Measurements from ENCODE around the gene INSR. TPM values are rescaled to one million over a fixed set of nuclear protein-coding genes. Genes with fewer than 3 reads are reported as not detected.
A peak's percentile ranks its signal among the peaks of the same experiment; 100 is the strongest.

The INSR gene
- total RNA-seq, 4 donors from 2014 or later = 54.0 to 226 (median 71.1) TPM

DNA sequence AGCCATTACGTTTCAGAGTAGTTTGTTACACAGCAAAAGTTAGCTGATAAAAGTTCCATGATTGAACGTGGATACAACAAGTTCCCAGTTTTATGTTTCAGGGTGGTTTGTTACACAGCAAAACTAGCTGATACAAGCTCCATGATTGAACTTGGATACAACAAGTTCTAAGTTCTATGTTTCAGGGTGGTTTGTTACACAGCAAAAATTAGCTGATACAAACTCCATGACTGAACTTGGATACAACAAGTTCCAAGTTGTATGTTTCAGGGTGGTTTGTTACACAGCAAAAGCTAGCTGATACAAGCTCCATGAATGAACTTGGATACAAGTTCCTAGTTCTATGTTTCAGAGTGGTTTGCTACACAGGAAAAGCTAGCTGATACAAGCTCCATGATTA is 47.6 kb downstream of the INSR start:
- Histone ChIP-seq H3K27me3 (no peaks in the 10 kb centered on the region), H3K27ac (no peak overlapping the region), H3K4me3 (no peak overlapping the region), H3K36me3 (no peaks in the 10 kb centered on the region), H3K9me3 (no peaks in the 10 kb centered on the region), H3K4me1 (peaks cover 22 to 36% of the 10 kb centered on the region in 2 donors)
- TF ChIP-seq POLR2A (IDR thresholded peaks at IDR 0.05) = no peak
- TF ChIP-seq, protein P1, sequence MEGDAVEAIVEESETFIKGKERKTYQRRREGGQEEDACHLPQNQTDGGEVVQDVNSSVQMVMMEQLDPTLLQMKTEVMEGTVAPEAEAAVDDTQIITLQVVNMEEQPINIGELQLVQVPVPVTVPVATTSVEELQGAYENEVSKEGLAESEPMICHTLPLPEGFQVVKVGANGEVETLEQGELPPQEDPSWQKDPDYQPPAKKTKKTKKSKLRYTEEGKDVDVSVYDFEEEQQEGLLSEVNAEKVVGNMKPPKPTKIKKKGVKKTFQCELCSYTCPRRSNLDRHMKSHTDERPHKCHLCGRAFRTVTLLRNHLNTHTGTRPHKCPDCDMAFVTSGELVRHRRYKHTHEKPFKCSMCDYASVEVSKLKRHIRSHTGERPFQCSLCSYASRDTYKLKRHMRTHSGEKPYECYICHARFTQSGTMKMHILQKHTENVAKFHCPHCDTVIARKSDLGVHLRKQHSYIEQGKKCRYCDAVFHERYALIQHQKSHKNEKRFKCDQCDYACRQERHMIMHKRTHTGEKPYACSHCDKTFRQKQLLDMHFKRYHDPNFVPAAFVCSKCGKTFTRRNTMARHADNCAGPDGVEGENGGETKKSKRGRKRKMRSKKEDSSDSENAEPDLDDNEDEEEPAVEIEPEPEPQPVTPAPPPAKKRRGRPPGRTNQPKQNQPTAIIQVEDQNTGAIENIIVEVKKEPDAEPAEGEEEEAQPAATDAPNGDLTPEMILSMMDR (IDR thresholded peaks at IDR 0.05 in 4 of 5, conservative IDR thresholded peaks at IDR 0.05 in 1 of 5) = no peak
- ATAC-seq (no peak), DNase-seq (no peak)
- intact Hi-C loops (cut with DNase I; ENCODE audit: low total_unique reads) = loop anchor here (2.0 kb wide), 1 partner anchor 14 kb away; no protein-coding TSS in a partner anchor
- in situ Hi-C loops (cut with MboI; ENCODE audit: low sequenced_read_pairs in 4 of 4) = no loop called here

DNA sequence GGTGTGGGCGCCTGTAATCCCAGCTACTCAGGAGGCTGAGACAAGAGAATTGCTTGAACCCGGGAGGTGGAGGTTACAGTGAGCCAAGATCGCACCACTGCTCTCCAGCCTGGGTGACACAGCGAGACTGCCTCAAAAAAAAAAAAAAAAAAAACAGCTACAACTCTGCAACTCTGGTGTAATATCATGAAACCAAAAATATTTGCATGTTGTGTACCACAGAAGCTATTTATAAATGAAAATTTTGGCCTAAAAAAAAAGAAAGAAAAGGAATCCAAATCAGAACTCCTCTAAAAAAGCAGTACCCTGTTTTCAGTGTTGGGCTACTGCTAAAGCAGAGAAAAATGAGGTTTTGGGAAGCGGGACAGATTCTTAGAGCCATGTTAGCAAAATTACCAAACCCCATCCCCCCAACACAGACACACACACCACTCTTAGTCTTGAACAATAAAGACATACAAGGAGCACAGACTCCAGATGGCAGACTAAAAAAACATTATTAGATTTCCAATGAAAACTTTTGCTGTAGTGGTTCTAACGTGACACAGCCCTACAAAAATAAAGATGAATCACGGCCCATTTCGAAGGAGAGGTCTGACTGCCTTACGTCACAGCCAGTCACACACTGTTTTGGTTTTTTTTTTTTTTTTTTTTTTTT is 51.5 kb downstream of the INSR start:
- H3K27me3 ChIP-seq = no peaks in the 10 kb centered on the region
- intact Hi-C loops (cut with DNase I; ENCODE audit: low total_unique reads) = loop anchor here (2.0 kb wide), 1 partner anchor 52 kb away; the partner anchor contains the start of gene INSR
- ATAC-seq (peak; percentile 89 to 99), DNase-seq (peak in 1 of 2 donors; percentile 29)
- peaks cover 22 to 28% of the 10 kb centered on the region in 2 donors for H3K4me1 ChIP-seq
- no peak for TF ChIP-seq POLR2A (IDR thresholded peaks at IDR 0.05)
- TF ChIP-seq, protein P1 (IDR thresholded peaks at IDR 0.05 in 4 of 5, conservative IDR thresholded peaks at IDR 0.05 in 1 of 5) = no peak
- no peaks in the 10 kb centered on the region for H3K9me3 ChIP-seq
- no peak overlapping the region for H3K4me3 ChIP-seq
- H3K36me3 ChIP-seq = no peaks in the 10 kb centered on the region
- H3K27ac ChIP-seq = peak overlapping the region; percentile 77 to 87 (median 82)
- in situ Hi-C loops (cut with MboI; ENCODE audit: low sequenced_read_pairs in 4 of 4) = loop anchor here in 1 of 4 donors (5.0 kb wide), 1 partner anchor 45 kb away; no protein-coding TSS in a partner anchor

DNA sequence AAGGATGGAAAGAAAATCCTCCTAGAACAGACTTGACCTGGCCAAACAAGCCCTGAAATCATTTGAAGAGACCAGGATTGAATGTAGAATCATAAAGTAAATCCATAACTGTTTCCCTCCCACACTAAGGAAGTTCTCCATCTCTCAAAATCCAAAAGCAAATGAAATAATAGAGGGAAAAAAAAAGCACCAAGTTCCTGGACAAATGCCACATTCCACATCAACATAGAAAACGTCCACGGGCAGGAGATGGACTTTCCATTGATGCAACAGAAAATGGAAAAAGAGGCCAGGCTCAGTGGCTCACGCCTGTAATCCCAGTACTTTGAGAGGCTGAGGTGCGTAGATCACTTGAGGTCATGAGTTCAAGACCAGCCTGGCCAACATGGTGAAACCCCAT is 56.2 kb downstream of the INSR start:
- intact Hi-C loops (cut with DNase I; ENCODE audit: low total_unique reads) = no loop called here
- no peak for DNase-seq

DNA sequence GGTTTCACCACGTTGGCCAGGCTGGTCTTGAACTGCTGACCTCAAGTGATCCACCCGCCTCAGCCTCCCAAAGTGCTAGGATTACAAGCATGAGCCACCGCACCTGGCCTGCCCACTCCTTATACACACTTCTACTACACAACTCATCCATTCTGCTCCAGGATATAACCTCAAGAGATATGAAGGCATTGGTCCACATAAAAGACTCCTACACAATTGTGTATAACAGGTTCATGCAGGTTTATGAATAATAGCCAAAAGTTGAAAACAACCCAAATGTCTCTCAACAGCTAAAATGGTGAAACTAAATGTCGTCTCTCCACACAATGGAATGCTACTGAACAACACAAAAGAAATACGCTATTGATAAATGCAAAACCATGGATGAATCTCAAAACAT is 58.1 kb downstream of the INSR start:
- in situ Hi-C loops (cut with MboI; ENCODE audit: low sequenced_read_pairs in 4 of 4) = no loop called here
- Histone ChIP-seq H3K4me1 (peaks cover 12 to 35% of the 10 kb centered on the region in 2 donors), H3K9me3 (no peaks in the 10 kb centered on the region), H3K36me3 (no peaks in the 10 kb centered on the region), H3K4me3 (no peak overlapping the region), H3K27me3 (no peaks in the 10 kb centered on the region), H3K27ac (no peak overlapping the region)
- DNase-seq (no peak), ATAC-seq (no peak)
- intact Hi-C loops (cut with DNase I; ENCODE audit: low total_unique reads) = no loop called here
- no peak for TF ChIP-seq POLR2A (IDR thresholded peaks at IDR 0.05)
- TF ChIP-seq, protein P1 (IDR thresholded peaks at IDR 0.05 in 4 of 5, conservative IDR thresholded peaks at IDR 0.05 in 1 of 5) = no peak

More for the DNA sequence above, 56.2 kb downstream of the INSR start:
- Histone ChIP-seq H3K36me3 (no peaks in the 10 kb centered on the region), H3K9me3 (no peaks in the 10 kb centered on the region), H3K27ac (no peak overlapping the region), H3K4me1 (peaks cover 9 to 30% of the 10 kb centered on the region in 2 donors), H3K27me3 (no peaks in the 10 kb centered on the region), H3K4me3 (no peak overlapping the region)
- no peak for ATAC-seq
- in situ Hi-C loops (cut with MboI; ENCODE audit: low sequenced_read_pairs in 4 of 4) = no loop called here
- TF ChIP-seq POLR2A (IDR thresholded peaks at IDR 0.05) = no peak
- TF ChIP-seq, protein P1 (IDR thresholded peaks at IDR 0.05 in 4 of 5, conservative IDR thresholded peaks at IDR 0.05 in 1 of 5) = no peak

Data from gastrocnemius medialis (tissue), 4 donors.